HTR-8/SVneo (cell line): Measurements from ENCODE around the gene PLPP6.

Source experiments
- DNase-seq: peaks from one replicate; pipeline ENCODE4 v3.0.0; 2011; ENCODE audit warnings: low spot score, mixed read lengths; ENCODE audit not compliant: insufficient read length
- FAIRE-seq: peaks from 2 replicates; lab custom pipeline; 2011; peaks lifted over from hg19 to GRCh38; lab: Jason Lieb, UNC

PLPP6 gene

DNA sequence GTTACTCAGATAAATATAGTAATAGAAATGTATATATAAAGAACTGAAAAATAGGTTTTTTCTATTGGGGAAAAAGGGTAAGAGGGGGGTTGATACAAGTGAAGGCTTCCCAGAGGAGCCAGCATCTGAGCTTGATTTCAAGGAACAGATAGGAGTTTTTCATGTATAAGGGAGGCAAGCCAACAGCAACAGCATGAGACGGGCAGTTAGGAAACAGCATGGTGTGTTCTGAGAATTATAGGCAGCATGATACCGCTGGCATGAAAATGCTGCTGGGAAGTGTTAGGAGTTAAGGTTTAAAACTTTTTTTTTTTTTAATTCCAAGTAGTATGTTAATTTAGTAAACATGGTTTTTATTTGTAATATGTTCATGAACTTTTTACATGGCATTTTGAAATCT is 26.9 kb downstream of the PLPP6 start:
- no peak for FAIRE-seq
- DNase-seq = no peak

DNA sequence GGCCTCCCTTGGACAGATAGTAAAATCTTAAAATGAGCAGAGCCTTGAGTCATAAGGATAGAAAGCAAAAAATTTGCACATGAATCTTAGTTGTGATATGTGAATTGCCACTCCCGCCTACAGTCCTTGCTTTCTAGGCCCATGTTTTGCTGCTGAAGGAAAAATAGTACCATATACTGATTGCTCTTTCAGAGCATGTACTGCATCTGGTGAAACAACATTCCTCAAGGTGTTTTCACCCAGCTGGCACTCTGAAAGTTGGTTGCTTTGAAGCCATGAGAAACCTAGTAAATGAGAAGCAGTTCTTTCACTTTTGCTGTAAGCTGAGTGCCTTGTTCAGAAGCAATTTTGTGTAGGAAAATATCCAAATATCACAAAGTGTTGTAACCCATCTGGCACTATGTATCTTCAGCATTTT is 27.6 kb downstream of the PLPP6 start:
- DNase-seq = no peak
- no peak for FAIRE-seq

DNA sequence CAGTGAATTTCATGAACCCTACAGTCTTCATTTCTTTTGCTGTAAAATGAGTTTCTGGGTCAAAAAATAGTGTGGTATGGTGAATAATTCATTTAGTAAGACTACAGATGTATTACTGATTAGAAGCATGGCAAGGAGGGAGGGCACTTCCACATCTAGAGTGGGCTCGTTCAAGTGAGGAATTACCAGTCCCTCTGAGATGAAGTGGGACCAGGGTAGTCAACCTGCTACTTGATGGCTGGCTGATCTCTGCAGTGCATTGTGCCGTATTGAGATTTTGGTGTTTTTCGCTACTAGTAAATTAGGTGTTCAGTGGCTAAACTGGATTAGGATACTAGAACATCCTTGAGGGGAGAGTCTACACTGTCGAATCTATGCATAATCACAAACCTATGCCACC is 28.1 kb downstream of the PLPP6 start:
- FAIRE-seq (no peak), DNase-seq (no peak)

DNA sequence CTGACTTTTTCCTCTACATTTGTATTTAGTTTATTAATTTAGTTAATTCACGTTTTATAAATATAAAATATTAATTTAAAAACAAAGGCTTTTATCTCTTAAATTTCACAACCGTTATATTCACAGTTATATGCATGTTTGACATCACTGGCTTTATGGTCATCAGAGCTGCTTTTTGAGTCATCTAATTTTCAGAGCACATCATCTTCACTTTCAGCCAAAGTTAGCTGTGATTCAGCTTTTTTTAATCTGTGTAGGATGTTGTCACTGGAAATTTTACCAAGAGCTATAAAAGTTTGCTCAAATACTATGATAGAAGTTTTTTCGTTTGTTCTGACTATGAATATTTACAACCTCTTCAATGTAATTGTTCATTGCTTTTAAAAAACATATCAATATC is 29.7 kb downstream of the PLPP6 start:
- FAIRE-seq (no peak), DNase-seq (no peak)

DNA sequence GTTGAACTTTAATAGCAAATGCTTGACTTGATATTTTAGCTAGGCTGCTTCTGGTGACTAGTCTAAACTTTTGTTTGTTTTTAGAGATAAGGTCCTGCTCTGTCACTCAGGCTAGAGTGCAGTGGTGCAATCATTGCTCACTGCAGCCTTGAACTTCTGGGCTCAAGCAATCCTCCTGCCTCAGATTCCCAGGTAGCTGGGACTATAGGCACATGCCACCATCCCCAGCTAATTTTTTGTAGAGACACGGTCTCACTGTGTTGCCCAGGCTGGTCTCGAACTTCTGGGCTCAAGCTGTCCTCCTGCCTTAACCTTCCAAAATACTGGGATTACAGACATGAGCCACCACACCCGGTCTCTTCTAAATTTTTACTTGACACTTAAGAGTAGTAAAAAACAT is 38.0 kb downstream of the PLPP6 start:
- no peak for DNase-seq
- FAIRE-seq = no peak

DNA sequence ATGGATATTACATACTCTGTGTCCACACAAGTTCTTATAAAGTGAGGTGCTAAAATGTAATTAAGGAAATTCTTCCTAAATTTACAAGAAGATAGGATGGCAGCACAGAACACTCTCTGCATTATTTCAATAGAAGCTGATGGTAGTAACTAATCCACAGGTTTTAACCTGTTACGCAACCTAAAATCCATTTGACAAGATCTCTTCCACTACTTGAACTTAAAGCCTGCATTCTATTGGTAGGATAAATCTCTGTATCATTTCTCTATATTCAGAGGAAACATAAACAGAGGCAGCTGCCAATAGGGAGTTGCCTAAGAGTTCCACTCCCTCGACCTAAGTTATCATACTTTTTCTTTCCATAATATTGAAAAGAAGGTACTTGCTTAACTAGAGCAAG is 38.8 kb downstream of the PLPP6 start:
- DNase-seq = no peak
- FAIRE-seq = no peak

DNA sequence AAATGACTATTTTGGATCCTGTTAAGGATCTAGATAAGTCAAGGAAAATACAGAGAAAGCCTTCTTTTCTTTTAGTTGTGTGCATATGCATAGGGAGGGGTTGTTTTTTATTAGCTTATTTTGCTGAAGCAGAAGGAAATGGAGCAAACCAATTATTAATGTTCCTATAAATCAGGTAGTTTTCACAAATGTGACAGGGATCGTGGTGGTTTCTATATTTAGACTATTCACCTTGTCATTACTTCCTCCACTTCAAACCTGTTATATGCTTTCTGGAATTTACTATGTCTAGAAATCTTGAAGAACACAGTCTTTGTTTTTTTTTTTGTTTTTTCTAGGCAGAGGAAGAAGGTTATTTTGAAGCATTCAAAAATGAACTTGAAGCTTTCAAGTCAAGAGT is 39.4 kb downstream of the PLPP6 start:
- FAIRE-seq (no peak), DNase-seq (no peak)

DNA sequence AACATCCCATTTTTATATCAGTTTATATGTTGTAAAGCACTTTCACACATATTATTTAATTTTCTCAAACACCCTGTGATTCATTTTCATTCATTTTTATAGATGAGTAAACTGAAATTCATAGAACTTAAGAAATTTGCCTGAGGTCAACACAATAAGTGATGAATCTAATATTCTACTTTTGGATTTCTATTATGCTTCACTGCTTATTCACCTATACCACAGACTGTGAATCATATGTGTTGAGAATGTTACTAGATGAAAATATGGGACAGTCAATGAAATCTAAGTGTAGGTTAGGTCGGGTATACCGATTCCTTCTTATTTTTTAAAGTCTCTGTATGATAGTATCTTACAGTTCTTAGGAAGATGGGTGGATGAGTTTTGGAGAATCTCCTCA is 42.0 kb downstream of the PLPP6 start:
- DNase-seq (no peak), FAIRE-seq (no peak)

DNA sequence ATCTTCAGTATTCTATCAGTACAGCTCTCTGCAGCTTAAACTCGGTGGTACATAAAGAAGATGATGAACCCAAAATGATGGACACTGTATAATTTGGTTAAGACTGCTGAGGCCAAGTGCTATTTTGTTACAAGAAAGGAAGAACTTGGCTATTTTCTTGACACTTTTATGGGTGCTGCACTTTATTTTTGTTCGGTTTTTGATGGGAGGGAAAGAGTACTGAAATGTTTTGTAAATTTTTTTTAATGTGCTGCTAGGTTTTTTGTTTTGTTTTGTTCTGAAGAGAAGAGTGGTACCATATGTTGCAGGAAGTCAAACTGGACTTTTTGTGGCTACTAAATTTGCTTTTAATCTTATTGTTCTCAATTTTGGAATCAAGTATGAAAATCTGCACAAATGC is 43.9 kb downstream of the PLPP6 start:
- no peak for FAIRE-seq

DNA sequence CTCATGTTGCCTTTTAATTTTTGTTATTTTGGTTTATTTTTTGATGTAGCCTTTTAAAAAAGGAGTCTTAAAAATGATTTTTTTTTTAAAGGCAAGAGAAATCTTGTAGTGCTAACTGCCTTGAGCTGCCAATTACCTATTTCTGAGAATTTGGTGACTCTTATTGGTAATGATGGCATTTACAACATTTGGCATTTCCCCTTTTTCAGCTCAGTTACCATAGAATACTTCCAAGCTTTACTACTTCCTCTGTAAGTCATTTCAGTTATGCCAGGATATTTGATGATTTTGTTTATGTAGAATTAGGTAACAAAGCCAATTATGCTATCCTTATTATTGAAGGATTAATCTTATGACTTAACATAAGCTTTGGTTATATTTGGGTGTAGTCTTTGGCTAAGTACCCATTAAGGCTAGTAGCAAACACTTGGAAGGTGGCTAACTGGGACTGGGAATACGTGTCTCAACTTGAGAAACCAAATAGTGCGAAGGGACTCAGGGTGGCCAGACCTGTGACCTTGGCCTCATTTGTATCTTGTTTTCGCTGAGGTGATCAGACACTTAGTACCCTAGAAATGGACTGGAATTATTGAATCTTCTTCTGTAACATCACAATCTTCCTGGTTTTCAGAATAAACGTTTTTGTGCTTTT is 45.0 kb downstream of the PLPP6 start:
- FAIRE-seq = no peak

More for the DNA sequence above, 43.9 kb downstream of the PLPP6 start:
- no peak for DNase-seq

DNA sequence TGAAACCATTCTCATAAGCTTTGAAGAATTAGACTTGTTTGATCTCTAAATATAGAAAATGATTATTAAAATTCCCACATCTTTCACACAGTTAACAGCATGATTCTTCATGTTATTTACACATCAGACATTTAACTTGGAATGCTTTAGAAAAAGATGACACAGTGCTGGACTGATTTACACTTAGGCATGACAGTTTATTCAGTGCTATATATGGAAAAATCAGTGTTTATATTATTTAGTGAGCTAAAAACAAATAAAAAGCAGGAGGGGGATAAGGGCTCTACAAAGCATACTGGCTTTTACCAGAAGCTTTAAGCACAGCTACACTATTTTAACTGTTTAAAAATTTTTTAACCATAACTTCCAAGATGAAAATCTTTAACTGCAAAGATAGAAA is 47.3 kb downstream of the PLPP6 start:
- DNase-seq (no peak), FAIRE-seq (no peak)

More for the DNA sequence above, 45.0 kb downstream of the PLPP6 start:
- no peak for DNase-seq

DNA sequence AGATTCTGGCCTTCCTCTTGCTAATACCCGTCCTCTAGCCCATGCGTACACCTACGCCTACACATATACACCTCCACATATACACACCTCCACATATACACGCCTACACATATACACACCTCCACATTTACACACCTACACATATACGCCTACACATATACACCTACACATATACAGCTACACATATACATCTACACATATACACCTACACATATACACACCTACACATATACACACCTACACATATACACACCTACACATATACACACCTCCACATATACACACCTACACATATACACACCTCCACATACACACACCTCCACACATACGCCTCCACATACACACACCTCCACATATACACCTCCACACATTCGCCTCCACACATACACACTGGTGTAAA is 51.8 kb downstream of the PLPP6 start:
- DNase-seq = no peak
- peak; percentile 99 for FAIRE-seq

DNA sequence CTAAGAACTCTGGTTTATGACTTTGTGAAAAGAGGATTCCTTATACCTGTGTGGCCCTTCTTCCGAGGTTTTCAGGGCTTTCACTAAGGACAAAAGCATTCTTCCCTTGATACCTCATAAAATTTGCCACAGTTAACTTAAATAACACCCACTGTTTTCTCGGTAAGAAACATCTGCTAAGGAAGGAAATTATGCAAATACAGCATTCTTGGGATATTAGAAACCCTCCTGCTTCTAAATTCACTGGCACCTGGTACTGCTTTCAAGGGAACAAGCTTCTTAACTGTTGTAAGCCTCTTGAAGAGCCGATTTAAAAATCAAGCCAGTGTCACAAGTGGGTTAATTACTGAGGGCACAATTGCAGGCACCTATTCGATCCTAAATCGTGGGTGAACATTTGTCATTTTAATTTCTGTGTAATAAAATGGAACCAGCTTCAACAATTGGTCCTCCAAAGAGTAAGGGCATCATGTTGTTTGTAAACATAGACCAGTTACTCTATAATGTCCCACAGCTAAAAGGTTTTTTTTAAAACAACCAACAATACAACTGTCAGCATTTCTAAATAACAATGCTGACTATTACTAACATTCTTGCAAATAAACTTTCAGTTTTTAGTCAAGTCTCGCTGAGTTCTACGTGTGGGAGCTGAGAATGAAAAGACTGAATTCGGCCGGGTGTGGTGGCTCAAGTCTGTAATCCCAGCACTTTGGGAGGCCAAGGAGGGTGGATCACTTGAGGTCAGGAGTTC is 52.3 kb downstream of the PLPP6 start:
- FAIRE-seq (no peak), DNase-seq (no peak)
